ENCODE measurements around the gene RSPRY1.

- TF ChIP-seq CTCF (IDR thresholded peaks at IDR 0.05) (no peak), POLR2A (IDR thresholded peaks at IDR 0.05) (no peak), POLR2AphosphoS5 (IDR thresholded peaks at IDR 0.05; ENCODE audit: insufficient read depth in 1 of 2, low read depth in 1 of 2) (no peak)
Observed at GRCh38 chr16:57163842-57164241, 22.3 kb upstream of the RSPRY1 start.
